GM18508 (cell line): Measurements from ENCODE around the gene CHAT.

ENCODE experiments used
- ATAC-seq: cut with Tn5 transposase; IDR thresholded peaks from one replicate; pipeline ENCODE4 v1.9.1; 2021; ENCODE audit warnings: moderate number of reproducible peaks; ENCODE audit not compliant: insufficient read depth, unreplicated experiment

CHAT gene

DNA sequence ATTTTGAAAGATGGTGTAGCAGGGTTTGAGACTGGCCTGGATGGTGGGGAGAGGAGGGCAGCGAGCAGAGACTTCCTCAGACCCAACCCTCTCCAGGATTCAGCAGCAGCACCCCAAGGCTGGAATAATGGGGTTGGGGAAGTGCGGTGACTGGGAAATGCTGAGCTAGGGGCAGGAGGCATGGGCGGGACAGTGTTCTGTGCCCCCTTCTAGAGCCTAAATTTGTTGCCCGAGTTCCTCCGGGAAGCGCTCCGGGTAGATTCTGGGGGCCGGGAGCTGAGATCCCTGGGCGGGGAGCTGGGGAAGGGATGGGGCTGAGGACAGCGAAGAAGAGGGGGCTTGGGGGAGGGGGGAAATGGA is at the start of gene CHAT:
Gene CHAT, plus strand, starts transcription at position 156 of the 360 bp plus-strand sequence. Its CDS starts 153 bp downstream, at position 309.
- no peak for ATAC-seq

DNA sequence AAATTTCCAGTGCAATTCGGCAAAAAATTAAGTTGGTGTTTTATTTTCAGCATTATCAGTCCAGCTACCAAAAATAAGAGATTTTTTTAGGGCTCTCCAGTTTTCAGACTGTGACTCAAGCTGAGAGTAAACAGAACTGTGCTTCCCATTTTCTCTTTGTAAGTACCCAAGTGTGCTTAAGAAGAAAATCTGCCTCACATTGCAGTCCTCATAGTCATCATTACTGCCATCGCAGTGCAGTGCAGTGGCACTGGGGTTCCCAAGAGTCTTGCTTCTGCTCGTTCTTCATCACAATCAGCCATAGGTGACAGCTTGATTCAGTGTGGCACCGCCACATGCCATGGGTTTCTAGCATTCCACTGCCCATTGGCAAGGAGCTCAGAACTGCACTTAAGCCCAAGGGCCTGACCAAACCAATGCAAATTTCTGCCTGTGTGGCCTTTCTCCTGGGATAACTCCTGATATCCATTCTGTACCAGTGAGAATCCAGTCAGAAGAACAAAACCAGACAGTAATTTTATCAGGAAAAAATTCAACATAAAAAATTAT is 49.3 kb upstream of the CHAT start:
- ATAC-seq: no peak

DNA sequence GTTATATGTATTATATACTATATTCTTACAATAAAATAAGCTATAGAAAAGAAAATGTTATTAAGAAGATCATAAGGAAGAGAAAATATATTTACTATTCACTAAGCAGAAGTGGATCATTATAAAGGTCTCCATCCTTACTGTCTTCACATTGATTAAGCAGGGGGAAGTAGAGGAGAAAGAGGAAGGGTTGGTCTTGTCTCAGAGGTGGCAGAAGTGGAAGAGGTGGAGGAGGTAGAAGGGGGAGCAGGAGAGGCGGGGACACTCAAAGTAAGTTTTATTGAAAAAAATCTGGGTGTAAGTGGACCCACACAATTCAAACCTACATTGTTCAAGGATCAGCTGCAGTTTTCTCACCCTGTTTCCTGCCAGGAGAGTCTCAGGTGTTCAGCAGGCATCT is 46.0 kb upstream of the CHAT start:
- ATAC-seq: no peak

DNA sequence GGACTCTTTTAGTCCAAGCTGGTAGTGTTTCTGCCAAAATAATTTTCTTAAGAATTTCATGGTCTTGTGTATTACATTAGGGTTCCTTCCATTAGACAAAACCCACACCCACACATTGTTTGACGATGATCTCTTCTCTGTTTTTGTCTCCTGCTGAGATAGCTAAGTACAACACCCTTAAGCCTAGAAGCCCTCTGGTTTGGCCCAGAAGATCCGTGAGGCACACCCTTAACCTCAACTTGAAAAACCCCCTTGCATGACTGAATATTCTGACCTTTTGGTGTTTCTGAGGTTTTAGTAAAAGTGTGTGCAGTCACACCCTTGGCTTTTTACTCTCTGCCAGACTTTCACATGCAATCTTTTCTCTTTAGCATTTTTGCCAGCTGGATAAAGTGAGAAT is 45.6 kb upstream of the CHAT start:
- ATAC-seq: no peak

DNA sequence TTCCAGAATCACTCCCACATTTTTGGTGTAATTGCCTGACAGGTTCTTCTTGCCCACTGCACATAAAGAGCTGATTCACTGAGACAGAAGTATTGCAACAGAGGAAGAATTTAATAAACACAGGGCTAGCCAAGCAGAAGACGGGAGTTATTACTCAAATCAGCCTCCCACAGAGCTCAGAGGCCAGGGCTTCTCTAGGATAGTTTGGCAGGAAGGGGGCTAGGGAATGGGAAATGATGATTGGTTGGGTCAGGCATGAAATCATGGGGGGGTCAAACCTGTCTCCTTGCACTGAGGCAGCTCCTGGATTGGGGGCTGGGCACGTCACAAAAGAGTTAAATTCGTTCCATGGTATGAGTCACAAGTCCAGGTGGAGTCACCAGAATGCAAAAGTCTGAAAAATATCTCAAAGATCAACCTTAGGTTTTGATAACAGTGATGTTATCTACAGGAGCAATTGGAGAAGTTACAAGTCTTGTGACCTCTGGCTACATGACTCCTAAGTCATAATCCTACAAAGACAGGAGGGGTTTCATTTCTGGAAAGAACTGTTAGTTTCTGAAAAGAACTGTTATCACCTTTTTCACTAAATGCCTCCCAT is 44.7 kb upstream of the CHAT start:
- ATAC-seq: no peak

DNA sequence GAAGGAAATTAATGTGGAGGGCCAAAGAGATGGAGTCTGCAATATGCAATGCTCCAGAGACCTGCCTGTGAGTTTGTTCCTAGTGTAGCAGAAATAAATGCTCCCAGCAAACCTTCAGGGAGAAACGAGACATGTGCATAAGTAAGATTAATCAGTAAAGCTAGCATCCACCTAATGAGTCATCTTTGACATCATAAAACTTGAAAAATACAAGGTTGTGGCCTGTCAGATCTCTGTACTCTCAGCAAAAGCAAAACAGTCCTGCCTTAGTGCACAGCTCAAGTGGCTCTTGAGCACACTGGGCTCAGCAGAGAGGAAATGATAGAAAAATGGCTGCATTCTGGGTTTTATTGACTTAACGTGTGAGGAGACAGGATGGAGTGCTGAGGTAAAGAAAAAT is 42.4 kb upstream of the CHAT start:
- ATAC-seq: no peak

DNA sequence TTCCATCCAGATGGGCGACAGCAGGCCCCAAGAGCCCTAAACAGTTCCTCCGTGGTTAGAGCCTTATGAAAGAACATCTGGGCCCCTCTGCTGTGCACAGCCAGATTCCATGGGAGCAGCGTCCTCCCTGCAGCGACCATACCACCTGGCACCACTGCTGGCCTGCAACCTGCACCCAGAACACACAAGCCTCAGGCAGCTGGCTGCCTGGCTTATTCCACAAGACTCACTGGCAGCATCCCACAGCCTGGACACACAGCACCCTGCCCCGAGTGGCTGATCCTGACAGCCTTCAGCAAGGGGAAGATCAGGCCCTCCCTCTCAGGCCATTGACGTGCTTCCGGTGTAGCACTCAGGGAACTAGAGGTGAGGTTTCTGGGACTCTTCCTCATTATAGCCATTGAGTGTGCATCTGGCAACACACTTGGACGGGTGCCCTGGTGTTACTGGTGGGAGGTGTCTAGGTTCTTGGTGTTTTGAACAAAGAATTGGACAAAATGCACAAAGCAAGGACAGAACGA is 41.2 kb upstream of the CHAT start:
- ATAC-seq: no peak

DNA sequence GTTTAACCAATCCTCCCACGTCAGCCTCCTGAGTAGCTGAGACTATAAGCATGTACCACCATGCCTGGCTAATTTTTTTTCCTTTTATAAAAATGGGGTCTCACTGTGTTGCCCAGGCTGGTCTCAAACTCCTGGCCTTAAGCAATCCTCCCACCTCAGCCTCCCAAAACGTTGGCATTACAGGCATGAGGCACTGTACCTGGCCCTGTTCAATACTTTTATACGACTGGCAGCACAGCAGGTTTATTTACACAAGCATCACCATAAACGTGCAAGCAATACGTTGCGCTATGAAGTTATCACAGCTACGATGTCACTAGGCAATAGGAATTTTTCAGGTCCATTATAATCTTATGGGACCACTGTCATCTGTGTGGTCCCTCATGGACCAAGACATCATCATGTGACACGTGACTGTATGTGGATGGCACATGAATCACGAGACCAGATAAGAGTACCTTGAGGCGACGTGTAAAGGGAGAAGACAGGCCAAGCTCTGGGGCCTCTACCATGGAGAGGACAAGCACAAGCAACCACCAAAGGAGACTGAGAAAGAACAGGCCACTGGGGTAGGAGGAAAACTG is 38.3 kb upstream of the CHAT start:
- ATAC-seq: no peak

DNA sequence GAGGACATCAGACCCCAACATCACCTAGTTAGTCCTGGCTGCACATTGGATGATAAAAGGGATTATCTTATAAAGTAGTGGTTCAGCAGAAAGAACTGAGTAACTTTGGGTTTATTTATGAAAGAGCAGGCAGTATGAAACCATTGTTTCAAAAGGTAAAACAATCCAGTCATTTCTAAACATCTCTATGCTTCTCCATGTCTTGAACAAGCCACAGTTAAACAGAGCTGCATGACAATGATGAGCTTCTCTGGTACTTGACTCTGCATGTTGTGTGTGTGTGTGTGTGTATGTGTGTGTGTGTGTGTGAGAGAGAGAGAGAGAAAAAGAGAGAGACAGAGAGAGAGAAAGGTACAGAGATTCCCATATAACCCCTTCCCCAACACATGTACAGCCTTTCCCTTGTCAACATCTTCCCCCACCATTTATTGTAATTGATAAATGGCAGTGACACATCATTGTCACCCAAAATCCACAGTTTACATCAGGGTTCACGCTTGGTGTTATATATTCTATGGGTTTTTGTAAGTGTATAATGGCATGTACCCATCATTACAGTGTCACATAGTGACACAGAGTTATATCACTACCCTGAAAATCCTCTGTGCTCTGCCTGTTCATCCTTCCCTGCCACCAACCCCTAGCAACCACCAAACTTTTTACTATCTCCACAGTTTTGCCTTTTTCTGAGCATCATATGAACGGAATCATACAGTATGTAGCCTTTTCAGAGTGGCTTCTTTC is 36.5 kb upstream of the CHAT start:
- no peak for ATAC-seq

DNA sequence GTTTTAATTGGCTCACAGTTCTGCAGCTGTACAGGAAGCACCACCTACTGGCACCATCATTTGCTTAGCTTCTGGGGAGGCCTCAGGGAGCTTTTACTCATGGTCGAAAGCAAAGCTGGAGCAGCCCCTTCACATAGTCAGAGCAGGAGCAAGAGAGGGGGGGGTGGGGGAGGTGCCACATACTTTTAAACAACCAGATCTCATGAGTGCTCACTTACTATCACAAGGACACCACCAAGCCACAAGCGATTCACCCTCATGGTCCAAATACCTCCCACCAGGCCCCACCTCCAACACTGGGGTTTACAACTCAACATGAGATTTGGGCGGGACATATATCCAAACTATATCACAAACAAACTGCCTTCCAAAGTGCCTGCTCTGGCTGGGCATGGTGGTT is 35.4 kb upstream of the CHAT start:
- no peak for ATAC-seq

DNA sequence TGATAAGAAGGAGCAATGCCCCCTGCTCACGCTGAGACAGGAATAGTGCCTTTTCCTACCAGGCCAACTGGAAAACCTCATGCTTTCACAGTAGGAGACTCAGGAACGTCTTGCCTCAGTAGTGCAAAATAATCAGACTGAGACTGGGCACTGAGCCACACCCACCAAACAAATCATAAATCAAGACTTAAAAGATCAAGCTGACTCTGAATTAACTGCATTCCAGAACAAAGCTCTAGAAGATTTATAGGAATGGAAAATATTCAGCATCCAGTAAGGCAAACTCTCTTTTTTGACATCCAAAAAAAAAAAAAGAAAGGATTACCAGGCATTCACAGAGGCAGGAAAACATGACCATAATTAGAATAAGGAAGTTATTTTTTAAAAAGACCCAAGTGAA is 34.2 kb upstream of the CHAT start:
- no peak for ATAC-seq

DNA sequence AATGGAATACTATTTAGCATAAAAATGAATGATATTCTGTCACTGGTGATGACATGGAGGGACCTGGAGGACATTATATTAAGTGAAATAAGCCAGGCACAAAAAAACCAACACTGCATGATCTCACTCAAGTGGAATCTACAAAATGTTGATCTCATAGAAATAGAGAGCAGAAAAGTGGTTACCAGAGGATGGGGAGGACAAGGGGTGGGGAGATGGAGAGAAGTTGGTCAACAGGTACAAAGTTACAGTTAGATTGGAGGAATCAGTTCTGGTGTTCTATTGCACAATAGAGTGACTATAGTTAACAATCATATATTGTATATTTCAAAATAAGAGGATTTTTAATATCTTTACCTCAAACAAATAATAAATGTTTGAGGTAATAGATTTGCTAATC is 28.4 kb upstream of the CHAT start:
- ATAC-seq: no peak

DNA sequence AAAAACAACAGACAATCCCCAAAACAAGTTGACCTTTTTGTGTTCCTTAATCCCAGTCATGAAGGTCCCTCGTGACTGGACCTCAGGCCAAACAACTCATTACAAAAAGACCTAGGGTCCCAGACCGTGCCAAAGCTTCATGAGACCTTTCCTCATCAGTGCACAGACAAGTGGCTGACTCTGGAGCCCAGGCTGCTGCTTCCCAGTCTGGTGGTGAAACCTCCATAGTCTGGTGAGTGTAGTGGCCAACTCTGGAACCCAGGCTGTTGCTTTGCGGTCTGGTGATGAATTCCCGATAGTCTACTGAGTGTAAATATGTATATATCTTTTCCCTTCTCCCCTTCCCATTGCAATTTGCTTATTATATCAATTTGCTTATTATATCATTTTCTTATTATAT is 25.9 kb upstream of the CHAT start:
- ATAC-seq: no peak

DNA sequence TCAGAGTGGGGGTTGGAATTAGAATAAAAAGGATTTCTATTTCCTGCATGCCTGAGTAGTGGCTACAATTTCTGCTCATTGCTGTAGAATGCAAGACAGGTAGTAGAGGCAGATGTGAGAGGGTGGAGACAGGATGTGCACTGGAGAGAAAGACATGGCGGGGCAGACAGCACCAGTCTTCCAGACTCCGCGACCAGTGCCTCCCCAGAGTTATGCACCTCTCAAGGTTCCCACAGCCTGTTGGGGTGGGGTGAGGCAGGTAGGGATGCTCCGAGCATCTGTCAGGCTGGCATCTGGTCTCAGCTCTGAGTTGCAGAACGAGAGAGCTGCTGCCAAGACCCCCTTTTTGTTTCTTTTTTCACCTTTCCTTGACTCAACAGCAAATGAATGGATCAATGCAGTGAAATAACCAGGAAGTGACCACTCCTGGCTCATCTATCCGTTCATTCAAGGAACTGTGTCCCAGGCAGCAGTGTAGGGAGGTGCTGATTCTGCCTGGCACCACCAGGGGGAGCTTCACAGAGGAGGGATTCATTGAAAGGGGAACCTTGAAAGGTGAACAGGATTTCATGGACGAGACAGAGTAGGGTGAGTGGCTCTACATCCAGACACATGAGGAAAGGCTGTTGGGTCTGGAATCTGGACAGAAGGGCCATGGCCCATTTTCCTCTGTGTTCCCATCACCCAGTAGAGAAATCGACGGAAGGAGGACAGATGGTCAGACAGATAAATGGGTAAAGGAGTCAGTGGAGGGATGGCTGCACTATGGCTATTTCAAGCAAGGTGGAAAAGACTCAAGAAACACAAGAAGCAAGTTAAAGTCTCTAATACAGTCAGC is 20.9 kb upstream of the CHAT start:
- ATAC-seq: no peak

DNA sequence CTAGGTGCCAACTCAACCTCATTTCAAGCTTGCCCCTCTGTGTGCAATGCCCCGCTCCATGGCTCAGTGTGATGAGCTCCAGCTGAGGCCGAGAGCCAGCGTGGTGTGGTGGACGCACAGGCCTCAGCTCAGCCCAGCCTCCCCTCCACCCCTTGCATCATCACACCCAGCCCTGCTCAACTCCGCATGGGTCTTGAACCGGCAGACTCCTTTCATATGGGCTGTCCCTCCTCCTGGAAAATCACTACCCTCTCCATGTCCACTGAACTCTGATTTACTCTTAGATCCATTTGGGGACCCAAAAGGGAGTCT is 20.3 kb upstream of the CHAT start:
- no peak for ATAC-seq

DNA sequence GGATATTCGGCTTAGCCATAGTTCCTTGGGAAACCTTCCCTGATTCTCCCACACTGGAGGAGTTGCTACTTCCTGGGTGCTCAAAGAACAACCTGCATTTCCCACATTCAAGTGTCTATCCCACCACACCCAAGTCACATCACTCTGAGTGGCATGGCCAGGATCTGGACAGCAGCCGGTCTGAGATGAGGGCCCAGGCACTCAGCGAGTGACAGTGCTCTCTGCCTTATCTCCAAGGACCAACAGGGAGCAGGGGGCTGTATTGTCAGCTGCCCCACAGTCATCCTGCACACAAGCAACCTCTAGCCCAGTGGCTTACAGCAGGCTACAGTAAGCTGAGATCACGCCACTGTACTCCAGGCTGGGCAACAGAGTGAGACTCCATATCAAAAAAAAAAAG is 19.8 kb upstream of the CHAT start:
- ATAC-seq: no peak

DNA sequence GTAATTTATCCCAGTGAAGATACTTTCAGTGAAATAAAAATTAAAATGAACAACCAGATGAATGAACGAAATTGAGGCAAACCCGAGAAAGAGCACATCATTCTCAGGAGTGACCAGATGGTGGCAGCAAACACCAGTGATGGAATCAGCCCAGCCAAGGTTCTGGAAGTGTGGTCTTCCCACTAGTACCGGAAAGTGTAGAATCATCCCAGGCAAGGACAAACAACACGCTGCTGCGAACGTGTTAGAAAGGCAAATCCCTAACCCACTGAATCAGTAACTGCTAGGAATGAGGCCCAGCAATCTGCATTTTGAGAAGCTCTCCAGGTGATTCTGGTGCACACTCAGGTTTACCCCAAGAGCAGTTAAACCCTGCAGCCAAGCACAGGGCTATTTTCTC is 19.2 kb upstream of the CHAT start:
- ATAC-seq: no peak

DNA sequence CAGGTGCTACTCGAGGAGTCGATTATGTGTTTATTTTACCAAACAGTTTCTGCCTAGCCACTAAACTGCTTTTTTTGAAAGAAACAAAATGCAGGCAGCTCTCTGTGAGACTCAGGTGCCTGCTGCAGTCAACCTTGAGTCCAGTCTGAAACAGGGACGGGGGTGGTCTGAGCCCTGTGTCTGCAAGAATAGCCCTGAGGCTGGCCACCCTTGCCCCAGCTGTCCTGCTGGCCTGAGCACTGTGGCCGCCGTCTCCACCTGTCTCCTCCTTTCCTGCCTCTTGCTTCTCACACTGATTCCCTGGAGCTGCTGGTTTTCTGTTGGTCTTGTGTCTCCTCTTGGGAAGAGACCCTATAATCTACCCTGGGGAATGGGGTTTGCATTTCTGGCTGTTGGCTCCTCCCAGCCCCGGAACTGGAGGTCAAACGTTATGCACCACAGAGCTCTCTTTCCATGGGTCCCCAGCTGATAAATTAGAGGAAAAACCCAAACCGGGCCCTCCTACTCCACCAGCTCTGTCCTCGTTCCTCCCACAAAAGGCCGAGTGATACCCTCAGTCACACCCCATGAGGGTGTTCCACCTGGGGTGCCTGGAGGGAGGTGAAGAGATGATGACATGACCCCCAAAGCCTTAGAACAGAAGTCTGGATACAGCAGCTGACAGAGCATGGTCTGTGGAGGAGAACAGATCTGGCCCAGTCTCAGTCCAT is 18.7 kb upstream of the CHAT start:
- ATAC-seq: no peak

DNA sequence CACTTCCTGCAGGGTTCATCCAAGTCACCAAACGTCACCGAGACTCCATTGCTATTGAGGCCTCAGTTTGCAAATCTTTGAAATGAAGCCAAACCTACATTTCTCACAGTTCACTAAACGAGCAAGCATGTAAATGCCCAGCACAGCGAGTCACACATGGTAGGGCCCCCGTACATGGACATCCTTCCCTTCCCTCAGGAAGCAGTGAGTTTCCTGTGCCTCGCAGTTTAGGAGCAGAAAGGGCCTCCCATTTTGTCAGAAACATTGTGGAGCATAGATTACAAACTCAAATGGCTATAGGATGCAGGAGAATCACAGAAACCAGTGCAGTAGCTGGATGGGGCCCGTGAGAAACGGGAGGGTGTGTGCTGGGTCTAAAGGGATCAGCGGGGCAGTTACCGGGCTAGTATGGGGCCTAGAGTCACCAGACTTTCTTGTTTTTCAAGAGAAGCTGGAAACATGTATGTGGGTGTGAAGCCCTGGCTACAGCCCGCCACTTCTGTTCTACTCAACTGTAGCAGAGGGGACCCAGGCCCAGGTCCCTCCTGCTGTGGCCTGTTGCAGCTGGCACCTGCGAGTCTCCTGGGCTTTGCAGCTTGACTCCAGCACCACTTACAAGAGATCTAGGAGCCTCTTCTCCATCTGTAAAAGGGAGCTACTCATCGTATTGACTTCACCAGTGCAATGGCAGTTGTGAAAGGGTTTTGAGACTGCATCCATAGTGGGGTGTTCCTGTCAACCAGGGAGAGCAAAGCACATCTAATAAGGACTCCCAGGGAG is 17.9 kb upstream of the CHAT start:
- no peak for ATAC-seq

DNA sequence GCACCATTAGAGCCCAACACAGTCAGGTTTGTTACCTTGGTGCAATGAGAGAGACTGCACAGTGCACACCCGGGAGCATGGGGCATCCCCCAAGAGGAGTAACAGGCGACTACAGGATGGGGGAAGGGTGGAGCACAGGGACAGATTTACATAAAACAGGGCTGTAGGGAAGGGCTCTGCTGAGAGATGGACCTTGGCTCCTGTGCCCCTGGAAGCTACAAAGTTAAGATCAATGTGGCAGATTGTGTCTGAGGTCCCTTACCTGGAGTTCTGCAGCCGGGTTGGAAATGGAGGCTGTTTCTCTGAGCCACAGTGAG is 17.4 kb upstream of the CHAT start:
- ATAC-seq: no peak
